Hepatocyte (in vitro differentiated cells): Measurements from ENCODE around the gene VAV2. TPM values are rescaled to one million over a fixed set of nuclear protein-coding genes. Genes with fewer than 3 reads are reported as not detected.

ENCODE experiments used
- DNase-seq: peaks from one replicate; pipeline ENCODE4 v3.0.0-alpha.2; 2016; ENCODE audit warnings: low spot score
- H2AFZ ChIP-seq: fragments of 200-600 bp; sonication (generic); 2 replicates; pipeline ENCODE4 v1.6.0; 2016; ENCODE audit warnings: antibody characterized with exemption, mild to moderate bottlenecking
- H3K27ac ChIP-seq: fragments of 200-600 bp; sonication (generic); 2 replicates; pipeline ENCODE4 v1.5.1; 2016; ENCODE audit warnings: mild to moderate bottlenecking
- H3K27me3 ChIP-seq: fragments of 200-600 bp; sonication (generic); 2 replicates; pipeline ENCODE4 v1.6.1; 2016
- H3K36me3 ChIP-seq: fragments of 200-600 bp; sonication (generic); replicated peaks from 2 replicates; pipeline ENCODE4 v1.5.1; 2016; ENCODE audit warnings: low read depth; ENCODE audit not compliant: insufficient read depth
- H3K4me1 ChIP-seq: fragments of 200-600 bp; sonication (generic); 2 replicates; pipeline ENCODE4 v1.5.1; 2016; ENCODE audit warnings: mild to moderate bottlenecking, moderate library complexity; ENCODE audit not compliant: insufficient read depth
- H3K4me2 ChIP-seq: fragments of 200-600 bp; sonication (generic); 2 replicates; pipeline ENCODE4 v1.6.0; 2016
- H3K4me3 ChIP-seq: fragments of 200-600 bp; sonication (generic); 2 replicates; pipeline ENCODE4 v1.5.1; 2016; ENCODE audit warnings: mild to moderate bottlenecking
- H3K79me2 ChIP-seq: fragments of 200-600 bp; sonication (generic); 2 replicates; pipeline ENCODE4 v1.6.0; 2017; ENCODE audit warnings: mild to moderate bottlenecking
- H3K9me2 ChIP-seq: fragments of 200-600 bp; sonication (generic); replicated peaks from 2 replicates; pipeline ENCODE4 v1.6.0; 2017; ENCODE audit warnings: mild to moderate bottlenecking; ENCODE audit not compliant: insufficient read depth
- H3K9me3 ChIP-seq: fragments of 200-600 bp; sonication (generic); 2 replicates; pipeline ENCODE4 v1.5.1; 2016; ENCODE audit warnings: low read depth, mild to moderate bottlenecking
- H4K20me1 ChIP-seq: fragments of 200-600 bp; sonication (generic); 2 replicates; pipeline ENCODE4 v1.6.0; 2016; ENCODE audit warnings: mild to moderate bottlenecking; ENCODE audit not compliant: insufficient read depth, poor library complexity, severe bottlenecking
- CTCF ChIP-seq: fragments of 200-600 bp; sonication (generic); IDR thresholded peaks from 2 replicates; pipeline ENCODE4 v1.5.1; 2016; ENCODE audit warnings: antibody characterized with exemption, mild to moderate bottlenecking; ENCODE audit not compliant: poor library complexity
- EZH2 ChIP-seq: fragments of 200-600 bp; sonication (generic); IDR thresholded peaks from 2 replicates; pipeline ENCODE4 v1.6.1; 2016; ENCODE audit warnings: antibody characterized with exemption, mild to moderate bottlenecking, borderline replicate concordance
- EZH2phosphoT487 ChIP-seq: fragments of 200-600 bp; sonication (generic); IDR thresholded peaks from one replicate; pipeline ENCODE4 v1.6.1; 2018; ENCODE audit warnings: antibody characterized with exemption, mild to moderate bottlenecking, low read depth, moderate library complexity; ENCODE audit not compliant: unreplicated experiment, severe bottlenecking
- WGBS: methylation state at CpG from one replicate; pipeline ENCODE4 v1.1.6; 2016; ENCODE audit warnings: low lambda C conversion rate; ENCODE audit errors: missing lambda C conversion rate; 5-methylcytosine and 5-hydroxymethylcytosine counted together
- polyA plus RNA-seq: library from polyadenylated mRNA; unstranded; fragments of >200 nt; fragmentation: Nextera tagmentation; extraction: Ambion mirVana; gene quantifications from 2 replicates; pipeline ENCODE4 v1.2.1, GENCODE V29; 2016
- total RNA-seq: library from RNA; depleted of rRNA; stranded (reverse); fragments of >200 nt; gene quantifications from 2 replicates; pipeline ENCODE4 v1.2.3, GENCODE V29; 2014

The VAV2 gene
- total and polyA plus RNA-seq, 2 experiments from 2014 or later, result 24.9 to 27.7 TPM

GRCh38 chr9:133916159-133916541 lies 76.0 kb downstream of the VAV2 start:
- Histone ChIP-seq H3K36me3 (no peaks in the 10 kb centered on the region), H3K4me1 (peaks cover 29% of the 10 kb centered on the region), H3K9me3 (no peaks in the 10 kb centered on the region), H3K79me2 (peaks cover 87% of the 10 kb centered on the region), H3K4me3 (no peak overlapping the region), H3K9me2 (no peaks in the 10 kb centered on the region), H2AFZ (no peak overlapping the region), H3K27me3 (no peaks in the 10 kb centered on the region), H3K27ac (no peak overlapping the region), H3K4me2 (no peak overlapping the region), H4K20me1 (peaks cover 19% of the 10 kb centered on the region)
- WGBS, result 93% methylated on average over 12 of the region's 16 CpGs
- no peak for DNase-seq
- TF ChIP-seq EZH2phosphoT487 (no peak), CTCF (no peak), EZH2 (no peak)

- 88% methylated on average over 29 of the region's 30 CpGs for WGBS
- Histone ChIP-seq H3K4me1 (peaks cover 29% of the 10 kb centered on the region), H3K9me3 (no peaks in the 10 kb centered on the region), H3K36me3 (no peaks in the 10 kb centered on the region), H3K4me2 (no peak overlapping the region), H3K9me2 (no peaks in the 10 kb centered on the region), H3K79me2 (peaks cover 87% of the 10 kb centered on the region), H3K27ac (no peak overlapping the region), H3K27me3 (no peaks in the 10 kb centered on the region), H4K20me1 (peaks cover 22% of the 10 kb centered on the region), H2AFZ (no peak overlapping the region), H3K4me3 (no peak overlapping the region)
- no peak for TF ChIP-seq EZH2phosphoT487
- no peak for TF ChIP-seq CTCF
- no peak for TF ChIP-seq EZH2
- no peak for DNase-seq
Observed at GRCh38 chr9:133915534-133916158, 76.5 kb downstream of the VAV2 start.

- H3K27ac ChIP-seq, result peak overlapping the region; percentile 47
- H3K27me3 ChIP-seq, result no peaks in the 10 kb centered on the region
- H4K20me1 ChIP-seq, result peaks cover 18% of the 10 kb centered on the region
- H3K4me2 ChIP-seq, result no peak overlapping the region
- H3K4me3 ChIP-seq, result no peak overlapping the region
- peaks cover 29% of the 10 kb centered on the region for H3K4me1 ChIP-seq
- TF ChIP-seq EZH2phosphoT487 (no peak), EZH2 (no peak), CTCF (no peak)
- peak; percentile 43 for DNase-seq
- H3K9me2 ChIP-seq, result no peaks in the 10 kb centered on the region
- H3K36me3 ChIP-seq, result no peaks in the 10 kb centered on the region
- no peaks in the 10 kb centered on the region for H3K9me3 ChIP-seq
- WGBS, result 56% methylated on average over 15 of the region's 25 CpGs
- H2AFZ ChIP-seq, result no peak overlapping the region
- peaks cover 87% of the 10 kb centered on the region for H3K79me2 ChIP-seq
Observed at GRCh38 chr9:133914442-133915342, 77.4 kb downstream of the VAV2 start.
